ENCODE measurements around the gene MYBPH.

GRCh38 chr1:203213126-203213525 is 37.5 kb upstream of the MYBPH start:
- TF ChIP-seq EZH2 (IDR thresholded peaks at IDR 0.05; ENCODE audit: borderline replicate concordance, low read depth, low read length, poor library complexity, severe bottlenecking) (no peak), CTCF (conservative IDR thresholded peaks at IDR 0.05; ENCODE audit: low read depth, low read length) (no peak)
